Natural killer cell (primary cell): ENCODE results near the gene FDPS. TPM values are rescaled to one million over a fixed set of nuclear protein-coding genes. Genes with fewer than 3 reads are reported as not detected.

Experiments
- ATAC-seq, 3 donors: fragments of 150-1000 bp in 2 of 3; fragments of 200-7000 bp in 1 of 3; cut with Tn5 transposase; 1 replicate in 1 of 3; 2 replicates in 2 of 3; pipeline ENCODE4 v1.10.0; 2021; ENCODE audit warnings: mild to moderate bottlenecking in 2 of 3, moderate library complexity in 2 of 3
- DNase-seq, 2 donors: peaks; one replicate each; pipeline versions ENCODE4 v3.0.0 to v3.0.0-alpha.2; 2013 to 2021; ENCODE audit warnings: mixed read lengths in 1 of 2
- H3K27ac ChIP-seq: one replicate; pipeline ENCODE4 v1.5.1; 2013; ENCODE audit warnings: mild to moderate bottlenecking, low read length
- H3K27me3 ChIP-seq: one replicate; pipeline ENCODE4 v1.6.1; 2013; ENCODE audit warnings: low read length; ENCODE audit not compliant: control insufficient read depth, insufficient read depth
- H3K36me3 ChIP-seq: one replicate; pipeline ENCODE4 v1.6.1; 2013; ENCODE audit warnings: low read length; ENCODE audit not compliant: control insufficient read depth, insufficient read depth
- H3K4me1 ChIP-seq: one replicate; pipeline ENCODE4 v1.6.1; 2013; ENCODE audit warnings: low read length; ENCODE audit not compliant: control insufficient read depth, insufficient read depth
- H3K4me3 ChIP-seq: one replicate; pipeline ENCODE4 v1.5.1; 2013; ENCODE audit warnings: low read length
- H3K9me3 ChIP-seq: one replicate; pipeline ENCODE4 v1.6.1; 2013; ENCODE audit warnings: low read length; ENCODE audit not compliant: control insufficient read depth, insufficient read depth
- H3K27ac Mint-ChIP-seq, 2 donors: one replicate each; pipeline ENCODE4 v1.8.0; 2022; ENCODE audit warnings: mild to moderate bottlenecking in 2 of 2, mixed read lengths in 2 of 2, moderate library complexity in 1 of 2
- H3K27me3 Mint-ChIP-seq, 2 donors: one replicate each; pipeline ENCODE4 v1.8.0; 2022; ENCODE audit warnings: low read depth in 2 of 2, mixed read lengths in 2 of 2
- H3K36me3 Mint-ChIP-seq: one replicate; pipeline ENCODE4 v1.8.0; 2022; ENCODE audit warnings: mixed read lengths
- H3K4me1 Mint-ChIP-seq, 2 donors: one replicate each; pipeline ENCODE4 v1.8.0; 2022; ENCODE audit warnings: mixed read lengths in 2 of 2
- H3K4me3 Mint-ChIP-seq: one replicate; pipeline ENCODE4 v1.8.0; 2022; ENCODE audit warnings: mild to moderate bottlenecking, moderate library complexity, mixed read lengths
- H3K9me3 Mint-ChIP-seq, 2 donors: one replicate each; pipeline ENCODE4 v1.8.0; 2022; ENCODE audit warnings: mixed read lengths in 2 of 2
- CTCF ChIP-seq: fragments of 200-600 bp; IDR thresholded peaks from one replicate; pipeline ENCODE4 v1.8.0; 2022; ENCODE audit warnings: antibody characterized with exemption
- WGBS: methylation state at CpG from one replicate; pipeline ENCODE4 v1.1.7; 2013; ENCODE audit warnings: missing lambda C conversion rate; ENCODE audit not compliant: insufficient coverage; 5-methylcytosine and 5-hydroxymethylcytosine counted together
- intact Hi-C: fragments of 100-400 bp; cut with micrococcal nuclease; formaldehyde crosslinking; loops from one replicate; pipeline ENCODE4 v1.14.2; 2022
- total RNA-seq, 4 donors: library from RNA; stranded (reverse); fragments of 120-200 nt in 1 of 4; gene quantifications; one replicate each; pipeline versions ENCODE4 v1.2.3 to v1.2.4, GENCODE V29; 2013 to 2022

Gene FDPS
- total RNA-seq, 3 donors from 2014 or later (not counting 1 experiment from before 2014, with no cell fraction given) = 105 to 110 (median 105) TPM

GRCh38 chr1:155282488-155283091 lies 26.1 kb upstream of the FDPS start:
- Histone ChIP-seq H3K27ac (no peak overlapping the region), H3K4me3 (no peak overlapping the region), H3K27me3 (no peaks in the 10 kb centered on the region), H3K36me3 (no peaks in the 10 kb centered on the region), H3K9me3 (no peaks in the 10 kb centered on the region), H3K4me1 (peaks cover 10% of the 10 kb centered on the region)
- Mint-ChIP-seq H3K27ac (no peak overlapping the region), H3K36me3 (no peaks in the 10 kb centered on the region), H3K4me1 (peaks cover 0 to 13% of the 10 kb centered on the region in 2 donors), H3K9me3 (no peaks in the 10 kb centered on the region), H3K27me3 (no peaks in the 10 kb centered on the region), H3K4me3 (no peak overlapping the region)
- WGBS = 96% methylated on average over 28 of the region's 29 CpGs
- DNase-seq (no peak), ATAC-seq (no peak)
- no peak for TF ChIP-seq CTCF
- intact Hi-C loops = no loop called here

GRCh38 chr1:155284476-155284875 lies 24.2 kb upstream of the FDPS start:
- intact Hi-C loops = no loop called here
- H3K4me3 Mint-ChIP-seq = no peak overlapping the region

GRCh38 chr1:155285063-155285462 lies 23.6 kb upstream of the FDPS start:
- H3K9me3 ChIP-seq = no peaks in the 10 kb centered on the region
- TF ChIP-seq CTCF = no peak
- intact Hi-C loops = no loop called here
- no peaks in the 10 kb centered on the region for H3K4me1 Mint-ChIP-seq
- H3K4me1 ChIP-seq = no peaks in the 10 kb centered on the region
- no peaks in the 10 kb centered on the region for H3K36me3 Mint-ChIP-seq
- no peak overlapping the region for H3K4me3 ChIP-seq
- no peak overlapping the region for H3K4me3 Mint-ChIP-seq
- no peaks in the 10 kb centered on the region for H3K27me3 ChIP-seq
- peaks cover 0 to under 1% of the 10 kb centered on the region in 2 donors for H3K27me3 Mint-ChIP-seq
- no peak overlapping the region for H3K27ac Mint-ChIP-seq
- WGBS = 97% methylated on average over 14 of the region's 14 CpGs
- no peak for ATAC-seq
- H3K27ac ChIP-seq = no peak overlapping the region
- DNase-seq = no peak
- no peaks in the 10 kb centered on the region for H3K9me3 Mint-ChIP-seq
- no peaks in the 10 kb centered on the region for H3K36me3 ChIP-seq

More at GRCh38 chr1:155284476-155284875, 24.2 kb upstream of the FDPS start:
- no peaks in the 10 kb centered on the region for H3K36me3 Mint-ChIP-seq
- ATAC-seq (no peak), DNase-seq (no peak)
- no peak overlapping the region for H3K4me3 ChIP-seq
- H3K27ac ChIP-seq = no peak overlapping the region
- no peaks in the 10 kb centered on the region for H3K27me3 ChIP-seq
- no peaks in the 10 kb centered on the region for H3K4me1 ChIP-seq
- H3K9me3 ChIP-seq = no peaks in the 10 kb centered on the region
- no peaks in the 10 kb centered on the region for H3K36me3 ChIP-seq
- no peak for TF ChIP-seq CTCF
- no peaks in the 10 kb centered on the region for H3K9me3 Mint-ChIP-seq
- WGBS = 94% methylated on average over 12 of the region's 12 CpGs
- no peak overlapping the region for H3K27ac Mint-ChIP-seq
- H3K27me3 Mint-ChIP-seq = no peaks in the 10 kb centered on the region
- H3K4me1 Mint-ChIP-seq = peaks cover 0 to 2% of the 10 kb centered on the region in 2 donors

GRCh38 chr1:155285631-155286044 lies 23.0 kb upstream of the FDPS start:
- no peaks in the 10 kb centered on the region for H3K36me3 Mint-ChIP-seq
- Histone ChIP-seq H3K4me3 (no peak overlapping the region), H3K9me3 (no peaks in the 10 kb centered on the region), H3K36me3 (no peaks in the 10 kb centered on the region), H3K27ac (no peak overlapping the region), H3K27me3 (no peaks in the 10 kb centered on the region), H3K4me1 (no peaks in the 10 kb centered on the region)
- intact Hi-C loops = no loop called here
- no peak overlapping the region for H3K4me3 Mint-ChIP-seq
- ATAC-seq = no peak
- H3K4me1 Mint-ChIP-seq = no peaks in the 10 kb centered on the region
- H3K27me3 Mint-ChIP-seq = peaks cover 0 to 3% of the 10 kb centered on the region in 2 donors
- no peak for TF ChIP-seq CTCF
- H3K9me3 Mint-ChIP-seq = no peaks in the 10 kb centered on the region
- 96% methylated on average over 18 of the region's 18 CpGs for WGBS
- DNase-seq = no peak
- no peak overlapping the region for H3K27ac Mint-ChIP-seq
